IPS-NIHi7 (cell line): ENCODE results near the gene RALGAPA2.

Experiments used
- DNase-seq: peaks from one replicate; pipeline ENCODE4 v3.0.0; 2012; ENCODE audit warnings: mixed read lengths; ENCODE audit errors: extremely low spot score

RALGAPA2 gene

DNA sequence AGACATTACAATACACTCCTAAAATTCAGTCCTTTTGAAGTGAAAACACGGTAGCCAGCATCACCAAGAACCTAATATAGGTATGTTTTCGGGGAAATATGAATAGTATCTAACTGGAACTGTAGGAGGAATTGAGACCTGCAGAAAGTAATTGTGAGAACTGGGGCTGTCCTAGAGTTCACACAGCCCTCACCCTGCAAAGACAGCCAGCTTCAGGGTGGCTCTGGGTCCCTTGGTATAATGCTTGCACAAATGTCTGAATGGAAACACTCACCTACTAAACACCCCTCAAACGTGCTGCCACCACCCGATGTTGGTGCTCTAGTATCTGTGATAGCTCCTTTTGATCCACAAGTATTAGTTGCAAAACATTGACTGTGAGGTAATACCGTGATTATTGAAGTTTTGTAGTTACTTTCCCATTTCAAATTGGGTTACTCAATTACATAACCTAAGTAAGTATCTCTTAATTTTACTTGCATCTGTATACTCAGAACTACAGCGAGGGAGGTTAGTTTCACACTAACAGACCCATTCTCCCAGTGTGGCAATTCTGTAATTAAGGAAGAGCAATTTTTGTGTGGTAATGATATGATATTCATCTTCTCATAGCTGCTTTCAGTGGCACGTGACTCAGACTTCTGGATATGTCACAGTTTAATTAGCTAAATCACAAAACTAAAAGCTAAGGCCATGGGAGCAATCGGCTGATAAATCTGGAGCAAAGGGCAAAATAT is 215.0 kb downstream of the RALGAPA2 start:
- no peak for DNase-seq

DNA sequence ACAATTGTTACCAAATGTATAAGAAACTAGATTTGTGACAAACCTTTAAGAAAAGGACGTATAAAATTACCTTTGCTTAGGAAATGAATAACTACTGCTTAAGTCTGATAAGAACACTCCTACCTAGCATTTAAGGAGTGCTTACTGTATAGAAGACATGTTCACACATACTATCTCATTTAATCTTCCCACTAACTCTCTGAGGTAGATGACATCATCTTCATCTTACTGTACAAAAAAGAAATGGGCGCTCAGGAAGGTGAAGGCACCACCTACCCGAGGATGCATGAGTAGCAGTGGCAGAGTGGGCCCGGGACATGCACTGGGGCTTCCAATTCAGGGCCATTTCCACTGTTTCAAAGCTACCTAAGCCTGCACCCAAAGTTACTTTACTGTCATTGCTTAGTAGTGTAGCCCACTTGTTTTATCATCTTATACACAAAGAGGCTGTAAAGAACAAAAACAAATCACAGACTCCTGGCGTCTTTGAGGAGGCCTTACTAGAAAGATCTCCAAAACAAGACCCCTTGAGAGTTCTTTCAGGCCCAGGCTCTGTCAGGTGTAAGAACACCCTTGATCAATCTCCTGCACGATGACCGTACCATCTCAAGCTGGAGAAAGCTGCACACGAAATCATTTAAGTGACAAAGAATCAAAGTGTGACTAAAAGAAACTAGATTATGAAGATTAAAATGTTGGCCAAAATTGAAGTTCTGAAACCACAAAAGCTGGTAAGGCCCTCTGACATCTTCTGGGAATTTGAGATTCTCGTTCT is 216.5 kb downstream of the RALGAPA2 start:
- no peak for DNase-seq

DNA sequence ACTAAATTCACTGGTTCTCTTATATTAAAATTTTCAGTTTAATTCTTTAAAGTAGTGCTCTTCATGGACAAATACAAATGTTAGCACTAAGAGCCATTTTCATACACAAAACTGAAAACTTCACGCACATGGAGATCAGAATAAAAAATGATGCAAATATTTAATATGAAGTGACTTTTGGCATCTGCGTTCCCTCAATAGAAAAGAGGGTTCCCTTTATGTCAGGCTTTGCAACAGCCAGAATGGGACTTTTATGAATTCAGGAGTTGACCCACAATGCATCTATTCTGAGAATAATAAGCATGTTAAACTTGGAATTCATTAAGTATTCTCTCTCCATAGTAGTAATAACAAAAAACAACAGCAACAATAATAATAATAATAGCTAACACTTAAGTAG is 218.7 kb downstream of the RALGAPA2 start:
- no peak for DNase-seq

DNA sequence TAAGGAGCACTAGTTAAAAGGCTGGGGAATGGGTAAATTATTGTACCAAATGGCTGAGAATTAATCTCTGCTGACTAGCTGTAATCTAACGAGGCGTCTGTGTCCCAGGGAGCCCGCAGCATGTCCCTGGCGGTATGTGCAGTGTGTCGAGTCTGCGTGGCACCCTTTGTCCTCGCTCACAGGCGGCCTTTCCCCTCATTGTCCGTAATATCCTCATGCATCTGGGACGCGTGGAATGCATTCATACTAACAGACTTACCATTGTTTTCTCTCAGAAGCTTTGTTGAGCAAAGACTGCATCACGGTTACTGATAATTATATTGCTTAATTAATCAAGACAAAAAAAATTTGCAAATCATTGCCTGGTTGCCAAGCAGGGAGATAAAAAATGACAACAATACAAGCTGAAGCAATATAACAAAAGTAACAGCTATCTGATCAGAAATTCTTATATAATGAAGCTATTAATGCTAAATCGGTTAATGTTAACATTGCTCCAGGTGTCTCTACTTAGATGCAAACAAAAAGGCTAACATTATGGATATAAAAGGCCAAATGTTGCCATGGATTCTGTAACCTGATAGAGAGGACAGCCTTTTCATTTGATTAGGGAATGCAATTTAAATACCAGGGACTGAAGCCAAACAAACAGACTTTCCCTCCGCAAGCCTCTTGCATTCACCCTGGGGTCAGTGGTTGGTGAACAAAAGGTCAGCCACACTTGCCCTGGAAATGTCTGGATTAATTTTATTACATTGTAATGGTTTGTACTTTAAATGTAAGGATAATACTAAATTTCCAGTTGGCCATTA is 219.7 kb downstream of the RALGAPA2 start:
- peak; percentile 18 for DNase-seq

DNA sequence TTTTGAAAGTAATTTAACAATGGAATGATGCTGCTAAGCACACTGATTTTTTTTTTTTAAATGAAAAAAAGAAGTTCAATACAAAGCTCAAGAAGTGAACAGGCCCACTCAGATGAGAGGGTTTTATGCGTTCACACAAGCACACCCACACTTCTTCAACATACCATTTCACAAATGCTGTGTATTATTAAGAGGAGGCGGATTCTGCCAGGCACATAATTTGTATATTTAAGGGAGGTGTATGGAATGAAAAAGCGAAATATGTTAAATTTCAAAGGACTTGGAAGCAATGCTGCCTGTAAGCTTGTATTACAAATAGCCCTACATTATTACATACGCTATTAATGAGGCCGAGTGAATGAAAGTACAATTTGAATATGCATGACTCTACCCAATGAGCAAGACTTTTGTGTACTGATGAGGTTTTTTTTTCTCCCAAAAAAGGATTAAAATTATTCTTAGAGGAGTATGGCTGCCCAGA is 220.6 kb downstream of the RALGAPA2 start:
- no peak for DNase-seq

DNA sequence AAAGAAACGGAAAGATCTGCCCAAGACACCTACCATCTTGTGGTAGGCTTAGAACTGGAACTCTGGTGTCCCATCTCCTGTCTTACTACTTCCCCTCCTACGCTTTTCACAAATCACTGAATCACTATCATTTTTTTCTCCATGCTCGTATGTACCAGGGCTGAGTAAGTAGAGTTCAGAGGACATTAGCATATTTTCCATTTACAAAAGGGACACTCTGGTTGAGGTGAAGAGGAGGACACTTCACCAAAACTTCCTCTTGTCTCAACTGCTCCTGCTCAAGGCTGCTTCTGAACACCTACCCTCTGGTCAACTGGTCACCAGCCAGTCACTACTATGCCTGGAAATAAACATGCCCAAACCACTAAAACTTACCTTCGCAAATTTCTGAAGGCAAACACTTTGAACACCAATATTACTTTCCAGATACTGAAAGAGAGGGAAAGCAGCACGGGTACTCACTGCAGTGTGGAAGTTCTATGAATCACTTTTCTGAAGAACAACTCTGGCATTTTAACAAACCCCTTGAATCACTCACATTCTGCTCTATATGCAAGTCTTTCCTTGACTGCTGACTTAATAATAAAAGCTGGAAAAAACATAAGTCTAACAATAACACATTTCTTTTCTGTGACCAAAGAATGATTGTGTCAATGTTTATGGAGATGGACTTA is 221.2 kb downstream of the RALGAPA2 start:
- DNase-seq, result no peak

DNA sequence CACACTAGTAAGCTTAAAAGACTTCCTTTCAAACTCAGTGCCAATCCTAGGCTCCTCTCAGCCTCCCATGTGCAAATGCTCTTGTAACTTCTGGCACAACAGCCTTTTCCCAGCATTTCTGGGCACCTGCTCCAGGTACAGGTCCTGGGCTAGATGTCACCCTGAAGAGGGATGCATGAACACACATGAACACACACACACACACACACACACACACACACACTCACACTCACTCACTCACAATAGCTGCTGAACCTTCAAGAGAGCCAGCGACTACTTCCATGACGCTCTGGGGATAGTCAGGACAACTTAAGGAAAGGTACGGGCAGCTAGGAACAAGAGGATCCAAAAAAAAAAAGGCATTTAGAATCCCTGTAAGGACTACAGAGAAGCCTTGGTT is 221.8 kb downstream of the RALGAPA2 start:
- no peak for DNase-seq

DNA sequence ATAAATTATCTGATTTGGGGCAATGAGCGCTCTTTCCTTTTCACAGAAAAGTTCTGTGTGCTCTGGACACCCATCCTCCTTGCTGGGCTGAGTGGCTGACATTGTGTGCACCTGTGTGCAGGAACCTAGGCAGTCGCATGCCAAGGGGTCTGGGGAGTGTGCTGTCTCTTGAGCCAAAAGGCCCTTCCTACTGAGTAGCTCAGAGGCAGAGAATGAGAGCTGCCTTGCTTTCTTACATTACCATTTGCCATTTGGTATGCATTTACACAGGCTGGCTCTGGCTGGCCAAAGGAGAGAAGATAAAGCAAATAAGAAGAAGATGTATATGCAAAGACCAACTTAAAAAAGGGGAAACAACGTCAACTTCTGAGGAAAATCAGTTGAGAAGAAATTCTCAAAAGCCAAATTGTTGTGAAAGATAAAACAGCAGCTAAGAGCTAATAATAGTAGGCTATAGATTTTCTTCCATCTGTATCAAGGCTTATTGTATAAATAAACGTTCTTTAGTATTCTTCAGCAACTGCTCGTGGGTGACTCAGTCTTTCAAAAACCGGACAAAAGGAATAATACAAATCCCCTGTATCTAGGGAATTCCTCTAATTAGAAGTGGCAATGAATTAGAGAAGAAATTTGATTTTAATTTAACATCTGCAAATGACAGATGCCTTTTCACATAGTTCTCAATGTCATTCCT is 222.6 kb downstream of the RALGAPA2 start:
- DNase-seq, result no peak

DNA sequence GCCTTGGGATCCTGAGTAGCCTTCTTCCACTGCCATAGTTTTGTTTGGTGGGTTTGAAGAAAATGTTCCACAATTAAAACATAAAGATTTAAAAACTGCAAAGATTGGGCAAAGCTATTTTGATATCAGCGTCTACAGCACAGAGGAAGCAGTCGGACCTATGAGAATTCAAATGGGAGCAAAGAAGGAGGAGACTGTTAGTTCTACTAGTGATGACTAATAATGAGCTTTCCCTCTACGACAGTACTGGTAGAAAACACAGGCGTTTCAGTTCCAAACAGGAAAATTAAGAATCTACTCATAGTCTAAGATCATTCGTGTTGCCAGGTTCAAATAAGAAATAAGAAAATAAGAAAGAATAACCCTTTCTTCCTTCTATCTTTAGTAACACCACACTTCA is 223.4 kb downstream of the RALGAPA2 start:
- DNase-seq, result no peak

DNA sequence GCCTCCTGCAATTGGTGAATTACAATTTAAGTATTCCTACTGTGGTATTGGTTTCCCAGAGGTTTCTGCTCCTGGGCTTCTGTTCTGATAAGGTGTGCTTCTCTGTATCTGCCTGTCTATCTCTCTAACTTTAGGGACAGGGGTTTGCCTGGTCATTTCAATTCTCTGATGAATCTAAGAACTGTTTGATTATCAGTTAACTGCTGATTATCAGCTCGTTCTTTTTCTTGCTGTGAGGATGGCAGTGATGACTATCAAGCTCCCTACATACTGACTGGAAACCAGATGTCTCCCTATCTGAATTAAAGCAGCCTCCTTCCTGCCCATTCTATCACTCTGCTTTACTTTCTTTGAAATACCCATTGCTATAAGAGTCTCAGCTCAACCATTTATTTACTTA is 224.1 kb downstream of the RALGAPA2 start:
- DNase-seq, result no peak

DNA sequence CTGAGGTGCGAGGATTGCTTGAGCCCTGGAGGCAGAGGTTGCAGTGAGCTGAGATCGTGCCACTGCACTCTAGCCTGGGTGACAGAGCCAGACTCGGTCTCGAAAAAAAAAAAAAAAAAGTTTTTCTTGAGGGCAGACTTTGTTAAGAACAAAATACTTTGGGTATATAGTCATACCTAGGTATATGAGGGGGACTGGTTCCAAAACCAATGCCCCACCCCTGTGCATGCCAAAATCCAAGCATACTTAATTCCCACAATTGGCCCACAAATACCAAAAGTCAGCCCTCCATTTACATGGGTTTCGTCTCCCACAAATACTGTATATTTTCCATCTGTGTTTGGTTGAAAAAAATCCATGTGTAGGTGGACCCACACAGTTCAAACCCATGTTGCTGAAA is 224.6 kb downstream of the RALGAPA2 start:
- no peak for DNase-seq

DNA sequence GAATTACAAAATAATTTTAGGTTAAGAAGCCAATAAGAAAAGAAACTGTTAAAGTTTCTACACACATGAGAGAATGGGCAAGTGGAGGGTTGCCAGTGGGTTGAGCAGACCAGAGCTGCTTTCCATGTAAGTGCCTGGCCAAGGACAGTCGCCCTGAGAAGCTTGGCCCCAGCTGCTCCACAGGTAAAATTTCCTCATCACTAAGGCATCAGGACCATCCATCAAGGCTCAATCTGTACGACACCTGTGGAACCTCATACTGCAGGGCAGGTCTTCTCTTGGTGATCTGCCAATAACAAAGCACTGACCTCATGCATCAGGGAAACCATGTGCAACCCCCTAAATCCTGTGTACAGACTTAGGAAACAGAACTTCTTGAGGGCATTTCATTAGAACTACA is 229.1 kb downstream of the RALGAPA2 start:
- DNase-seq, result no peak

DNA sequence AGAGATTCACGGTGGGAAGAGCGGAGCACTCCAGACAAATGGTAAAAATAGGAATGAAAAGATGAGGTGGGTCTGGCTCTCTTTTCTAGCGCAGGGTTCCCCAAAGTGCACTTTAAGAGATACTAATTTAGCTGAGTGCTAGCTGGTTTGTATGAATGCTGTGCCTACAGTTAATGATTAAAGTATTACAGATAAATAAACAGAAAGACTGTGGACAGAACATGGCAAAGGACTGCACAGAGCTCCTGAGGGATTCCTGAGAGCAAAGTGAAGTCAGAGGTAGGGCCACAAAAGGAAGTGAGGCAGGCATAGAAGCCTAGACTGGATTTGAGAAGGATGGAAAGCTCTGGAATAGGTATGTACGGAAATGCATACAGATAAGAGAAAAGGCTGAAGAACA is 230.0 kb downstream of the RALGAPA2 start:
- no peak for DNase-seq

DNA sequence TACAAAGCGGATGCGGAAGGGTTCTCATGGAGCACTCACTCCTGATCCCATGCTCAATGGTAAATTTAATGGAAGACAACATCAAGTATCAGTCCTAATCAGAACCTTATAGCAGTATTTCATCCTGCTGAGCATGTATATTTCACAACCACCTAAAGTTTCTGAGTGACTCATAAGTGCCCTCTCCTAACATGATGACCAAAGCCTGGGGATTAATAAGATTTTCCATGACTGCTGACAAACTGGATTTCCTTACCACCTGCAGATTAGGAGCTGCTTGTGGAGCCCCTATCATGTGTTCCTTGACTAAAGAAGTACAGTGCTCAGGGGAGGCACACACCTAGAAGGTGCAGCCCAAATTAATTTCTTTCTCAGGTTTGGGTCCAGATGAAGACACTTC is 231.8 kb downstream of the RALGAPA2 start:
- no peak for DNase-seq

DNA sequence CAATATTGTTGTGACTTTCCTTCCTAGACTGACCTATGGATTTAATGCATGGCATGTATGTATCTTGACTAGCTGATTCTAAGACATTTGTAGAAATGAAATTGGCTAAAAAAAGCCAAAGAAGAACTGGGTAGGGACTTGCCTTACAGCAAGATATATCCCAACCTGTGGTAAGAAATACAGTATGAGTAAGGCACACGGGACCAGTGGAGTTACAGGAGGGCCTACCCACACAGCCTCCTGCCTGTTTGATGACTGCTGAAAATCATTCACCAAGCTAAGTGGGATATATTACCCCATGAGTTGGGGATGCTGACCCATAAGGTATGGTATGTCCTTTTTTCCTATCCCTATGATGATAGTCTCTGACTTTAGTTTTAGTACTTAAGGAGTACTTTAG is 232.3 kb downstream of the RALGAPA2 start:
- no peak for DNase-seq

DNA sequence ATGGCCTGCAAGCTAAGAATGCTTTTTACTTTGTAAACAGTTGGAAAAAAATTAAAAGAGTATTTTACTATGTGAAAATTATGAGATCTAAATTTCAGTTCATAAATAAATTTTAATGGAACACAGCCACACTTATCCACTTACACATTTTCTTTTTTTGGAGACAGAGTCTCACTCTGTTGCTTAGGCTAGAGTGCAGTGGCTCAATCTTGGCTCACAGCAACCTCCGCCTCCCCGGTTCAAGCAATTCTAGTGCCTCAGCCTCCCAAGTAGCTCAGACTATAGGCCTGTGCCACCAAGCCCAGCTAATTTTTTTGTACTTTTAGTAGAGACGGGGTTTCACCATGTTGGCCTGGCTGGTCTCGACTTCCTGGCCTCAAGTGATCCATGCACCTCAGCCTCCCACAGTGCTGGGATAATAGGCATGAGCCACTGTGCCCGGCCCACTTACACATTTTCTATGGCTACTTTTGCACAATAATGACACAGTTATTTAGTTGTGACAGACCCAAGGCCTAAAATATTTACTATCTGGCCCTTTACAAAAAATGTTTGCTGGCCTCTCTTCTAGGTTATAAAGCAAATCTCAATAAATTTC is 234.9 kb downstream of the RALGAPA2 start:
- no peak for DNase-seq

DNA sequence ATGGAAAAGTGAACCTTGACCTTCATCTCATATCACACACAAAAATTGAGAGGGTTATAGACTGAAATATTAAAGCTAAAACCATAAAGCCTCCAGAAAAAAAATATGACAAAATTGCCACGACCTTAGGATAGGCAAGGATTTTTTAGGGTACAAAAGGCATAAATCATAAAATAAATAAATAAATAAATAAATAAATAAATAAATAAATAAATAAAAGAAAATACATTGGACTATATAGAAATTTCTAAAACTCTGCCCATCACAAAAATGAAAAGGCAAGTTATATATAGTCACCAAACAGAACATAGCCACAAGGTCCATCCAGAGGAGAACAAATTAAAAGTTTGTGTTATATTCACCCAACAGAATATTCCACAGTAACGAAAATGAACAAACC is 235.9 kb downstream of the RALGAPA2 start:
- DNase-seq, result no peak

DNA sequence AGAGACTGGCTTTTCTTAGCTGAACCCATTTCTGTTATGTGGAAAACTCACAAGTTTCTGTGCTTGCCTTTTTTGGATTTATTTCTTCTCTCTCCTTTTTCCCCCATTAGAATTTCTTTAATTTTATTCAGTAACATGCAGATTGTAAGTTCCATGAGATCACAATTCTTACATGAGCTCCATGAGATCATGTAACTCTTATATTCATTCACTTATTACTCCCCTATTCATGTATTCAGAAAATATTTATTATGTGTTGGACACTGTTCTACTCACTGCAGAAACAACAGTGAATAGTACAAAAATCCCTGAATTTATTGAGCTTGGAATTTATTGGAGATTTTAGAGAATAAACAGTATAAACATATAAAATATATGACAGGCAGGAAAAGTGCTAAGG is 238.8 kb downstream of the RALGAPA2 start:
- no peak for DNase-seq

DNA sequence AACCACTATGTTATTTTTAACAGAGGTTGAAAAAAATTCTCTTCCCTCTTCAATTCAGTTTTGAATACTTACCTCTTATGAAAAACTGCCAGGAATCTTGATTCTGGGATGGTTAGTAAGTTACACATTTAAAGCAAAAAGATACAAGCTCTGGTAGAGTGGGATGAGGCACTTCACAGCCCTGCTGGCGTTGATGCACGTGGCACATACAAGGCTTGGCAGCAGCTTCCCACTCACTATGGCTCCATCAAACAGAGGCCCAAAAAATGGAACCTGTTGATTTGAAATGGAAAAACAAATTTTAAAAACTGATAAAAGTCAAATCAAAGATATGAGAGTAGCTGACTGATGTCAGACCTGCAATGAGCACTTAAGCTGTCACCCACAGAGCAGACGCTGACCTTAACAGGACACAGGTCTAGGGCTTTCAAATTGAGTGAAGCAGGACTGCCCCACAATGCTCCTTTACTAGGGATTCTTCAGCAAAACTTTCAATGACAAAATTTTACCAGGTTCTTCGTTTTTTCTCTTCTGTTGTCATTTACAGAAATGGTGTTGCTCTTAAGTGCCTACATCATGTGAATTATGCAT is 239.7 kb downstream of the RALGAPA2 start:
- no peak for DNase-seq

DNA sequence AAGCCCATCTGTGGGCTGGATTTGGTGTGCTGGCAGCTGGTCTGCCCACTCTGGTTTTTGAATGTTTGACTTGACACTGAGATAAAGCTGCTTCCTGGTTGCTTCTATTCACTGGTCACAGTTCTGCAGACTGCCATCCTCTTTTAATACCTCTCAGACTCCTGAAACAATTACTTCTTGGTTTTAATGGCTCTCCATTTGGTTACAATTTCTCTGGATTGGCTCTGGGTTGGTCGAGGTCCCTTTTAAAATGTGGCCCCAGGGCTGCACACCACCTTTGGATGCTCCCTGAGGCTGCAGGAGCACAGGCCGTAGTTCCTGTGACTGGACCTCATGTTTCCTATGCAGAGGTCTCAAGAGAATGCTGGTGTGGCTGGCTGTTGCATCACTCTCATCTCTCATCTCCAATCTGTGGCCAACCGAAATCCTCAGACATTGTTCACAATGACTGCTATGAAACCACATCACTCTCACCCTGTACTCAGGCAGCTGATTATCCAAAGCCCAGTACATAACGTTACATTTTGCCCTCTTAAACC is 246.0 kb downstream of the RALGAPA2 start:
- DNase-seq, result no peak
